ENCODE measurements around the gene ZMYND19.
A peak's percentile ranks its signal among the peaks of the same experiment; 100 is the strongest.
"Not testable (repeated sequence)": the region's sequence is repeated elsewhere in the genome, so short reads cannot be mapped to it uniquely, and the experiment has no call there.

Gene ZMYND19

GRCh38 chr9:137554349-137554748 is 36.0 kb downstream of the ZMYND19 start:
- H3K4me3 ChIP-seq = no peak overlapping the region
- H3K27ac ChIP-seq = no peak overlapping the region
- TF ChIP-seq CTCF (IDR thresholded peaks at IDR 0.05) = no peak
- DNase-seq (ENCODE audit: low spot score) = no peak

- H3K27ac ChIP-seq; DNase-seq (ENCODE audit: low spot score); H3K4me3 ChIP-seq: not testable (repeated sequence)
Measured at GRCh38 chr9:137553654-137554053, 36.7 kb downstream of the ZMYND19 start.

GRCh38 chr9:137552022-137552768 is 38.1 kb downstream of the ZMYND19 start:
- DNase-seq (ENCODE audit: low spot score) = no peak
- Histone ChIP-seq H3K4me3 (peak overlapping the region; percentile 92), H3K27ac (peak overlapping the region; percentile 54 to 92)
- TF ChIP-seq CTCF (IDR thresholded peaks at IDR 0.05) = no peak

- peak within 1 kb of the TSS; percentile 76 to 92 for H3K27ac ChIP-seq
- peak within 1 kb of the TSS; percentile 92 for H3K4me3 ChIP-seq
- TF ChIP-seq CTCF (IDR thresholded peaks at IDR 0.05) = no peak
- DNase-seq (ENCODE audit: low spot score) = peak; percentile 90
Measured at GRCh38 chr9:137551264-137552021, 38.9 kb downstream of the ZMYND19 start, which contains the start of gene MRPL41. Gene MRPL41 (plus strand): TSS chr9:137551879. CDS start chr9:137552082, 203 bp downstream.

- DNase-seq (ENCODE audit: low spot score) = not testable (repeated sequence)
- peak overlapping the region; percentile 92 for H3K4me3 ChIP-seq
- peak overlapping the region; percentile 76 to 92 for H3K27ac ChIP-seq
Measured at GRCh38 chr9:137550958-137551263, 39.4 kb downstream of the ZMYND19 start.

GRCh38 chr9:137550231-137550621 is 40.1 kb downstream of the ZMYND19 start, which contains the start of gene PNPLA7:
Gene PNPLA7 (minus strand): TSS chr9:137550402. CDS start chr9:137550197, 205 bp downstream.
- H3K4me3 ChIP-seq = peak within 1 kb of the TSS; percentile 92
- peak within 1 kb of the TSS; percentile 76 to 92 for H3K27ac ChIP-seq
- DNase-seq (ENCODE audit: low spot score) = peak; percentile 92
- TF ChIP-seq CTCF (IDR thresholded peaks at IDR 0.05) = no peak

GRCh38 chr9:137547687-137548543 is 42.4 kb downstream of the ZMYND19 start:
- H3K27ac ChIP-seq = peak overlapping the region in 1 of 2 donors; percentile 22
- DNase-seq (ENCODE audit: low spot score) = no peak
- H3K4me3 ChIP-seq = no peak overlapping the region
- TF ChIP-seq CTCF (IDR thresholded peaks at IDR 0.05) = no peak

All from coronary artery (tissue), 2 donors.